ENCODE data around the gene SMPD3.

DNA sequence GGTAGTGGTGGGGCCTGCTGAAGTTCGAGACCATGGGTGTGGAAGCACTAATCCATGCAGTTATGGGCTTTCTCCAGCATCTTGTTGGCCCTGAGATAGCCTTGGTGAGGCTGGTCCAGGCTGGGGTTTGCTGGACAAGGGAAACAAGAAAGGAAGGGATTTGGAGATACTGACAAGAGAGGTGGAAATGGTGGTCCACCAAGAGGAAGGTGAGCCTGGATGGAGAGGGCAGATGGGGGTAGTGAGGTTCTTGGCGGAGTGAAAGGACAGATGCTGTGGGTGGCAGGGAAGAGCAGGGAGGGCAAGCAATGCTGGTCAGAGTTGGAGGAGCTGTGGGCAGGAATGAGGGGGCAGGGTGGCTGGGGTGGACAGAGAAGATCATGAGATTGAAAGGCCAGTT, 5.5 kb upstream of the SMPD3 start:
- TF ChIP-seq, protein P1, sequence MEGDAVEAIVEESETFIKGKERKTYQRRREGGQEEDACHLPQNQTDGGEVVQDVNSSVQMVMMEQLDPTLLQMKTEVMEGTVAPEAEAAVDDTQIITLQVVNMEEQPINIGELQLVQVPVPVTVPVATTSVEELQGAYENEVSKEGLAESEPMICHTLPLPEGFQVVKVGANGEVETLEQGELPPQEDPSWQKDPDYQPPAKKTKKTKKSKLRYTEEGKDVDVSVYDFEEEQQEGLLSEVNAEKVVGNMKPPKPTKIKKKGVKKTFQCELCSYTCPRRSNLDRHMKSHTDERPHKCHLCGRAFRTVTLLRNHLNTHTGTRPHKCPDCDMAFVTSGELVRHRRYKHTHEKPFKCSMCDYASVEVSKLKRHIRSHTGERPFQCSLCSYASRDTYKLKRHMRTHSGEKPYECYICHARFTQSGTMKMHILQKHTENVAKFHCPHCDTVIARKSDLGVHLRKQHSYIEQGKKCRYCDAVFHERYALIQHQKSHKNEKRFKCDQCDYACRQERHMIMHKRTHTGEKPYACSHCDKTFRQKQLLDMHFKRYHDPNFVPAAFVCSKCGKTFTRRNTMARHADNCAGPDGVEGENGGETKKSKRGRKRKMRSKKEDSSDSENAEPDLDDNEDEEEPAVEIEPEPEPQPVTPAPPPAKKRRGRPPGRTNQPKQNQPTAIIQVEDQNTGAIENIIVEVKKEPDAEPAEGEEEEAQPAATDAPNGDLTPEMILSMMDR (IDR thresholded peaks at IDR 0.05) = no peak
- no peak for TF ChIP-seq POLR2A (IDR thresholded peaks at IDR 0.05)
